Small intestine (tissue), 7 donors: ENCODE measurements around the gene MAEA. TPM values are rescaled to one million over a fixed set of nuclear protein-coding genes. Genes with fewer than 3 reads are reported as not detected.

ENCODE experiments used
- DNase-seq, 2 donors: peaks; one replicate each; pipeline versions ENCODE4 v3.0.0 to v3.0.0-alpha.2; 2013
- FAIRE-seq: peaks from 2 replicates; lab custom pipeline; 2012; peaks lifted over from hg19 to GRCh38; lab: Jason Lieb, UNC
- H3K27ac ChIP-seq, 3 donors: one replicate each; pipeline ENCODE4 v1.5.1; 2013; ENCODE audit warnings: low read length in 2 of 3, mild to moderate bottlenecking in 2 of 3, control low read depth in 1 of 3, inconsistent platforms in 1 of 3, low read depth in 1 of 3, moderate library complexity in 1 of 3
- H3K27me3 ChIP-seq, 3 donors: one replicate each; pipeline ENCODE4 v1.6.1; 2013; ENCODE audit warnings: low read length in 3 of 3, inconsistent platforms in 1 of 3; ENCODE audit not compliant: control insufficient read depth in 3 of 3, insufficient read depth in 3 of 3
- H3K36me3 ChIP-seq, 3 donors: one replicate each; pipeline ENCODE4 v1.6.1; 2013; ENCODE audit warnings: low read length in 3 of 3, inconsistent platforms in 1 of 3, low read depth in 1 of 3, mild to moderate bottlenecking in 1 of 3, moderate library complexity in 1 of 3; ENCODE audit not compliant: control insufficient read depth in 3 of 3, insufficient read depth in 2 of 3
- H3K4me1 ChIP-seq, 3 donors: one replicate each; pipeline ENCODE4 v1.6.1; 2013; ENCODE audit warnings: low read length in 2 of 3, inconsistent platforms in 1 of 3, low read depth in 1 of 3, mild to moderate bottlenecking in 1 of 3, moderate library complexity in 1 of 3; ENCODE audit not compliant: control insufficient read depth in 3 of 3, insufficient read depth in 2 of 3
- H3K4me3 ChIP-seq, 3 donors: one replicate each; pipeline ENCODE4 v1.5.1; 2013; ENCODE audit warnings: low read length in 3 of 3, control low read depth in 1 of 3, inconsistent platforms in 1 of 3, low read depth in 1 of 3, mild to moderate bottlenecking in 1 of 3, moderate library complexity in 1 of 3
- H3K9me3 ChIP-seq, 2 donors: one replicate each; pipeline ENCODE4 v1.6.1; 2013; ENCODE audit warnings: low read depth in 1 of 2, low read length in 1 of 2; ENCODE audit not compliant: control insufficient read depth in 2 of 2, insufficient read depth in 1 of 2
- WGBS, 3 donors: extraction: QIAGEN DNeasy Blood & Tissue Kit; methylation state at CpG; one replicate each; pipeline ENCODE4 v1.1.7; 2013; 5-methylcytosine and 5-hydroxymethylcytosine counted together
- polyA plus RNA-seq, 4 donors: library from polyadenylated mRNA; stranded (reverse) in 3 of 4; unstranded in 1 of 4; fragments of 200-250 nt in 3 of 4; fragments of 120-200 nt in 1 of 4; gene quantifications; one replicate each; pipeline versions ENCODE4 v1.2.1 to v1.2.3, GENCODE V29; 2013
- donor health status: healthy with polysubstance abuse.
- donor health status: control.
- donor health status: control.
- donor health status: Bipolar disorder and iron deficiency.
- donor health status: healthy.

The MAEA gene
- polyA plus RNA-seq, 4 donors = 49.4 to 97.1 (median 65.8) TPM

- H3K27me3 ChIP-seq = no peaks in the 10 kb centered on the region
- no peak overlapping the region for H3K4me3 ChIP-seq
- peaks cover 0 to 80% (median 3%) of the 10 kb centered on the region in 3 donors for H3K36me3 ChIP-seq
- no peaks in the 10 kb centered on the region for H3K4me1 ChIP-seq
- no peak for FAIRE-seq
- WGBS, 3 donors = 91 to 94% (median 91%) methylated on average over 14 of the region's 14 CpGs
- no peaks in the 10 kb centered on the region for H3K9me3 ChIP-seq
- no peak overlapping the region for H3K27ac ChIP-seq
- no peak for DNase-seq
Observed at GRCh38 chr4:1355378-1355777, 65.7 kb downstream of the MAEA start.

DNA sequence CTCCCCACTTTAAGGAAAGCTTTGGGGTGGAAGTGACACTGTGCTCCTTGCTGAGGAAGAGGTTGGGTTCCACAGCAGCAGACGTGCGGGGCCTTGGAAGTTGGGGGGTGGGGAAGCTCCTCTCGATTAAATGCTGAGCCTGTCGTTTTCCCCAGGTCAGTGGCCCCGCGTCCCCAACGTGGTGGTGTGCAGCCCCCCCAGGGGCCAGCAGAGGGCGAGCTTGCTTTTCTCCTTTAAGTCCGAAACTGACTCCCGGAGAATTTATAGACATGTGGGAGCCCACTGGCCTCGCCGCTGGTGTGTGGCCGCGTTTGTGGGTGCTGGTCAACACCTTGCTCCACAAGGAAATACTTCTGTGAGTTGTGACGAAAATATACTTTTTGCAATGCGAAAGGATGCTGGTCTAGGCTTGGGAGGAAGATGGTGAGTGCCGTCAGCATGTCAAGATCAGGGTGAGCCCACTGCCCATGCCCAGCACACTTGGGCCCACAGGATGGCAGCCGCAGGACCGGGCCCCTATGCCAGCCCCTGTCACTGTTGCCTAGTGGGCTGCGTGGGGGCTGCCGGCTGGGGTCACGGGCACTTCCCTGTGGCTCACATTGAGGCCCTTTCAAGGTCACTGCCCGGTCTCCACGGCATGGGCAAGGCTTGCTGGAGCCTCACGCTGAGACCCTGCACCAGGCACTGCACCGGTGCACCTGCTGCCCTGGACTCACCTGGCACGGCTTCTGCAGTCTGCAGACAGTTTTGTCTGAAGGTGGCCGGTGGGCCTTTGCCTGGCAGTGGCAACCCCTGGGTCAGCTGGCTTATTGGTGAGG, 66.7 kb downstream of the MAEA start:
- H3K4me3 ChIP-seq = no peak overlapping the region
- FAIRE-seq (no peak), DNase-seq (peak; percentile 32 to 54)
- WGBS, 3 donors = 62 to 68% (median 66%) methylated on average over 28 of the region's 28 CpGs
- H3K36me3 ChIP-seq = peaks cover 0 to 85% (median 3%) of the 10 kb centered on the region in 3 donors
- no peaks in the 10 kb centered on the region for H3K4me1 ChIP-seq
- no peak overlapping the region for H3K27ac ChIP-seq
- no peaks in the 10 kb centered on the region for H3K9me3 ChIP-seq
- H3K27me3 ChIP-seq = no peaks in the 10 kb centered on the region

DNA sequence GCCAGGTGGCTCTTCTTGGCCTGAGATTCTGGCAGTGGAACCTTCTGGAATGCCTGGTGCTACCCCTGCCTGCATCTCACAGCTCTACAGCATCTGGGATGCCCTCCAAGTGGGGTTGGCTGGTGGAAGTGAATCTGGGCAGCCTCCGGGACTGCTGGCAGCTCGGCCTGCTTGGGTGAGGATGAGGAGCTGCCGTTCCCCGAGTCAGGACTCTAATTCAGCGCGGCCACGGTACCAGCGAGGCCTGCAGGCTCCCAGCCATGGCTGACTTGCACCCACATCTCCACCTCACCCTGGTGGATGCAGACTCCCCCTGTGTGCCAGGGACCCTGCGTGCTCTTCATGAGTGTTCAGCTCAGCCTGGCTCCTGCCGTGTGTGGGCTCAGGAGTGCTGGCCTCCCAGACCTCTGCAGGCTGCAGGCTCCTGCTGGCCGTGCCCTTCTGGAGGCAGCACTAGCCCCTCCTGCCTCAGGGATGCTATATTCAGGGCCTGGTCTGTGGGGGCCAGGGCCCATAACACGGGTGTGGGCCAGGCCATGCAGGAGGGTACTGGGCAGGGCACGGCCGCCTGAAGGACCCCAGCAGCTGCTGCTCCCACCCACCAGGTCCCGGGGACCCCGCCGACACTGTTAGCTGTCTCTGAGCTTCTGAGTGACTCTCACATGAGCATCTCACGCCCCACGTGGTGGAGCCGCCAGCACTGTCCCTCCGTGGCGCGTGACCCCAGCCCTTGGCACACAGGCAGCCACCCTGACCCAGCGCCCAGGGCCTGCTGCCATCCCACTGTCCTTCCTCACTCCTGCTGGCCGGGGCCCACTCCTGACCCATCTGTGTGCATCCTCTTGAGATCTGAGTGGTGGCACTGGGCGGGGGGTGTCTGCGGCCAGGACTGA, 67.9 kb downstream of the MAEA start:
- Histone ChIP-seq H3K4me3 (no peak overlapping the region), H3K9me3 (no peaks in the 10 kb centered on the region), H3K27ac (no peak overlapping the region), H3K4me1 (no peaks in the 10 kb centered on the region), H3K36me3 (peaks cover under 1 to 80% (median 3%) of the 10 kb centered on the region in 3 donors), H3K27me3 (no peaks in the 10 kb centered on the region)
- WGBS, 3 donors = 95 to 96% (median 95%) methylated on average over 27 of the region's 27 CpGs
- no peak for FAIRE-seq
- no peak for DNase-seq

DNA sequence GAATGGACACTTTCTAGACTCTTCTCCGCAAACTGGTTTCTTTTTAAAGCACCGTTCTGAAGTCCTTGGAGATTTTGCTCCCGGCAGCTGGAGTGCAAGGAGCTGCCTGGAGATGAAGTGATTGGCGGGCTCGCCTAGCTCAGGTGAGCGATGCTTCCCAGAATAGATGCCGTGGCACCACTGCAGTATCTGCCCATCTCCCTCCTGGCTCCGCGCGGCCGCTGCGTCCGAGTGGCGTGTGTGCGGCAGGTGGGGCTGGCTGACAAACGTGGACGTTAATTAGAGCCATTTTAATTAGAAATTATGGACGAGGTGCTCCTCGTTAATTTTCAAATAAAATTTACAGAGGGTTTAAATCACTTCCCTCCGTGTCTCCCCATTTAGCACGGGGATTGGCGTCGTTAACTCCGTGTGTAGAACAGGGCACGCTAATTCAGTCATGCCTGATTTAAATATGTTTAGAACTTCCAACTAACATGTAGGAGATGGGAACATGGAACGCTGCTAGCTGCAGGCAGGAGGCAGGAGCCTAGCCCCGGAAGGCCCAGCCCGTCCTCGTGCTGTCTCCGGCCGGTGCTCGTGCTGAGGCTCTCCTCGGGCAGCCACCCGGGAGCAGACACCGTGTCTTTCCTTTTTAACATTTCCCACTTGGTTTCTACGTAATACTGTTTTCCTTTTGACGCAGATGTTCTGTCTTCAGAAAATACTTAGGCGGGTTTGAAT, 68.9 kb downstream of the MAEA start:
- Histone ChIP-seq H3K27me3 (no peaks in the 10 kb centered on the region), H3K4me3 (no peak overlapping the region), H3K4me1 (no peaks in the 10 kb centered on the region), H3K9me3 (no peaks in the 10 kb centered on the region), H3K27ac (no peak overlapping the region), H3K36me3 (peaks cover 3 to 76% (median 4%) of the 10 kb centered on the region in 3 donors)
- DNase-seq (no peak), FAIRE-seq (no peak)
- WGBS, 3 donors = 95 to 97% (median 96%) methylated on average over 38 of the region's 38 CpGs

- no peak for DNase-seq
- H3K27me3 ChIP-seq = no peaks in the 10 kb centered on the region
- H3K27ac ChIP-seq = no peak overlapping the region
- no peak overlapping the region for H3K4me3 ChIP-seq
- WGBS, 3 donors = 85 to 95% (median 90%) methylated on average over 14 of the region's 14 CpGs
- FAIRE-seq = no peak
- no peaks in the 10 kb centered on the region for H3K4me1 ChIP-seq
- peaks cover 3 to 71% (median 4%) of the 10 kb centered on the region in 3 donors for H3K36me3 ChIP-seq
- no peaks in the 10 kb centered on the region for H3K9me3 ChIP-seq
Observed at GRCh38 chr4:1359144-1359501, 69.4 kb downstream of the MAEA start.

- Histone ChIP-seq H3K4me3 (no peak overlapping the region), H3K9me3 (no peaks in the 10 kb centered on the region), H3K4me1 (no peaks in the 10 kb centered on the region), H3K36me3 (peaks cover 3 to 64% (median 4%) of the 10 kb centered on the region in 3 donors), H3K27ac (no peak overlapping the region), H3K27me3 (no peaks in the 10 kb centered on the region)
- DNase-seq (no peak), FAIRE-seq (no peak)
- WGBS, 3 donors = 90 to 92% (median 91%) methylated on average over 16 of the region's 16 CpGs
Observed at GRCh38 chr4:1359976-1360375, 70.3 kb downstream of the MAEA start.

DNA sequence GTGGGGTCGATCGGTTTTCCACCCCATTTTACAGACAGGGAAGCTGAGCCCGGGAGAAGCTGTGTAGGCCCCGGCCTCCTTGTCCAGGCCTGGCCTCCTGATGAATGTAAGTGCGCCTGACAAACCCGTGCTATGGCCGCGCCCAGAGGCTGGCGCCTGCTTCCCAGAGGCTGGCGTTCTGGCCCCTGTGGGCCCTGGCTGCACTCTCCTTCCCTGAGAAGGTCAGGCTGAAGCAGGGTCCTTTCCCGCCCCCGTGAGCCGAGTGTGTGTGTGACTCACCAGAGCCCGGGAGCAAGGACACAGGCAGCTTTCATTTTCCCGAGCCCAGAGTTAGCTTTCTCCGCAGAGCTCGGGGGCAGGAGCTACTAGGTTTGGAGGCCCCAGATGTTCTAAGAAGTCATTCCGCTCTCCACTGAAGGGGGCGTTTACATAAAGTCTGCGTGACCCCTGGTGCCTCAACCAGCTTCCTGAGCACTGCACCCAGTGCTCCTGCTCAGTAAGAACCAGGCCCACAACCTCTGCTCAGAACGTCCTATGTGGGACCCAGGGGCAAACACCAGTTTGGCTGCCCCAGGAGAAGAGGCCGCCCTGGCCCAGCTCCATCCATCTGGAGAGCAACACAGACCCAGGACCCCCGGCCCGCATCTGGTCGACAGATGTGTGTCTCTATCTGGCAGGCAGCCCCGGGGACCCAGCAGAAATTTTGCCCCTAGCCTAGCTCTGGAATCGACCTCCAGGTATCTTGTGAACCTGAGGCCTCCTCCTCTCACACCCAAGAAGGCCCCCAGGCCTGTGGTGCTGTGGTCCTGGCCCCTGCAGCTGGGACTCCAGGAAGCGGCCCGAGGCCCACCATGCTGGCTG, 71.0 kb downstream of the MAEA start:
- H3K36me3 ChIP-seq = peaks cover 0 to 59% (median 4%) of the 10 kb centered on the region in 3 donors
- no peaks in the 10 kb centered on the region for H3K4me1 ChIP-seq
- FAIRE-seq (no peak), DNase-seq (no peak)
- no peak overlapping the region for H3K4me3 ChIP-seq
- WGBS, 3 donors = 88 to 90% (median 89%) methylated on average over 29 of the region's 29 CpGs
- H3K27me3 ChIP-seq = no peaks in the 10 kb centered on the region
- H3K27ac ChIP-seq = no peak overlapping the region
- H3K9me3 ChIP-seq = no peaks in the 10 kb centered on the region
